NCI-H1694 (cell line): Measurements from ENCODE around the gene OR11A1.
"Not testable (repeated sequence)": the region's sequence is repeated elsewhere in the genome, so short reads cannot be mapped to it uniquely, and the experiment has no call there.

Experiments used
- DNase-seq: peaks from one replicate; lab custom pipeline; 2025; lab: John Stamatoyannopoulos, UW

The OR11A1 gene

DNA sequence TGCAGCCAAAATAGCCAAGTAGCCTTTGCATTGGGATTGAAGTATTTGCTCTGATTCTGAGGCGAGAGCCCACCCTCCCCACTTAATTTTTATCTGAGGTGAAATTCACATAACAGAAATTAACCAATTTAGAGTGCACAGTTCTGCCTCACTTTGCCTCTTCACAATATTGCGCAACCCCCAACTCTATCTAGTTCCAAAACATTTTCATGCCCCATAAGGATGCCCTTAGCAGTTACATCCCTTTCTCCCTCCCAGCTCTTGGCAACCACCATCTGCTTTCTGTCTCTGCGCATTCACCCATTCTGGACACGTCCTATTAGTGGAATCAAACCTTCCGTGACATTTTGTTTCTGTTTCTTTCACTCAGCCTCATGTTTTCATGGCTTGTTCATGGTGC is 21.9 kb upstream of the OR11A1 start:
- no peak for DNase-seq

- no peak for DNase-seq
These were observed 21.1 kb upstream of the OR11A1 start for GRCh38 chr6:29477923-29478450.

DNA sequence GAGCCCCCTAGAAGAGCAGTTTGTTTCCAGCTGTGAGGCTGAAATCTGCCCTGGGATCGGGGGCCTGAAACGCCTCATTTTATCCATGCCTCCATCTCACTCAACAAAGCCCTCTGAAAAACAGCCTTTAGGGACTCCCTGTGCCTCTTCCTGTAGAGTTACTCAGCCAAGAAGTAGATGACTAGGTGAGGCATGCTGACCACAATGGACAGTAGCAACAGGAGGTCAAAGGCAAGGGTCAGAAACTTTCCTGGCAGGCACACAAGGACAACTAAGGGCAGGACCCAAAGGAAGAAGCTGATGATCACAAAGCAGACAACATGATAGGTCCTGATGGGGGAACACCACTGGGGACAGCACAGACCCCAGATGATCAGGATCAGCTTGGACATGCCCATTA is 18.1 kb upstream of the OR11A1 start:
- no peak for DNase-seq

DNA sequence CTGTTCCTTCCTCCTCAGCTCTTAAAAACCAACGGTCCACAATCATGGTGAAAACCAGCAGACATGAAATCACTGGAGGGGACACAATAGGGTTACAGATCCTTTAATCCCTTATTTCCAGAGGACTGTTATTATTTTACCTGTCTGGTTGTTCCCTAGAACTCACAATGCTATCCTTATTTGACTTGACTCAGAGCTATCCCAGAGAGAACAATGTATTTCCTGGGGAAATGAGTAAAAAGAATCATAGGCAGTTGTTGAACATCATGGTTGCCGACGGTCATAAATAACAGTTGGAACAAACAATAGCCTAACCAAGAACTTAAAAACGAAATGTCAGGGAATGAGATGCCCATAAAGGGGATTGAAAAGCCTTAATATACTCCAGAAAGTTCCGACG is 9.4 kb upstream of the OR11A1 start:
- no peak for DNase-seq

DNA sequence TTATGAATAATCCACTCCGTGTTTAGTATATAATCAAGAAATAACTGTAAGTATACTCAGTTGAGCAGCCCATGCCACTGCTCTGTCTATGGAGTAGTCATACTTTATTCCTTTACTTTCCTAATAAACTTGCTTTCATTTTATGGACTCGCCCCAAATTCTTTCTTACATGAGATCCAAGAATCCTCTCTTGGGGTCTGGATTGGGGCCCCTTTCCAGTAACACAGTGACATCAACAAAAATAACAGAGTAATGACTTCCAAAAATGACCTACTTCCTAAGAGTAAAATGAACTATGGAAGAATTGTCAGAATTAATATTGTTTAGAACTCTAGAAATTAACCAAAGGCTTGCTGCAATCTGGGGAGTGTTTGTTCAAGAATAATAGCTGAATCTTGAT is 8.9 kb upstream of the OR11A1 start:
- no peak for DNase-seq

DNA sequence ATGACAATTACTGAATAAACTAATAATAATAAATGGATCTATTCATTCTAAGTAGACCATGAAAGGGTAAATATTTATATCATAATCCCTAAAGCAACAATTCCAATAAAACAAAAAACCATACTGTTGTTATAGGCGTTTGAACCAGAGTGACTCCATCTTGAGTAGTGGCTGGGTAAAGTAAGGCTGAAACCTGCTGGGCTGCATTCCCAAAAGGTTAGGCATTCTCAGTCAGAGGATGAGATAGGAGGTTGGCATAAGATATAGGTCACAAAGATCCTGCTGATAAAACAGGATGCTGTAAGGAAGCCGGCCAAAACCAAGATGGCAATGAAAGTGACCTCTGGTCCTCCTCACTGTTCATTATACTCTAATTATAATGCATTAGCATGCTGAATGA is 8.4 kb upstream of the OR11A1 start:
- DNase-seq = no peak

DNA sequence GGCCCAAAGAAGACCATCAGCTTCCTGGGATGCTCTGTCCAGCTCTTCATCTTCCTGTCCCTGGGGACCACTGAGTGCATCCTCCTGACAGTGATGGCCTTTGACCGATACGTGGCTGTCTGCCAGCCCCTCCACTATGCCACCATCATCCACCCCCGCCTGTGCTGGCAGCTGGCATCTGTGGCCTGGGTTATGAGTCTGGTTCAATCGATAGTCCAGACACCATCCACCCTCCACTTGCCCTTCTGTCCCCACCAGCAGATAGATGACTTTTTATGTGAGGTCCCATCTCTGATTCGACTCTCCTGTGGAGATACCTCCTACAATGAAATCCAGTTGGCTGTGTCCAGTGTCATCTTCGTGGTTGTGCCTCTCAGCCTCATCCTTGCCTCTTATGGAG is 5.2 kb upstream of the OR11A1 start:
- DNase-seq = no peak

DNA sequence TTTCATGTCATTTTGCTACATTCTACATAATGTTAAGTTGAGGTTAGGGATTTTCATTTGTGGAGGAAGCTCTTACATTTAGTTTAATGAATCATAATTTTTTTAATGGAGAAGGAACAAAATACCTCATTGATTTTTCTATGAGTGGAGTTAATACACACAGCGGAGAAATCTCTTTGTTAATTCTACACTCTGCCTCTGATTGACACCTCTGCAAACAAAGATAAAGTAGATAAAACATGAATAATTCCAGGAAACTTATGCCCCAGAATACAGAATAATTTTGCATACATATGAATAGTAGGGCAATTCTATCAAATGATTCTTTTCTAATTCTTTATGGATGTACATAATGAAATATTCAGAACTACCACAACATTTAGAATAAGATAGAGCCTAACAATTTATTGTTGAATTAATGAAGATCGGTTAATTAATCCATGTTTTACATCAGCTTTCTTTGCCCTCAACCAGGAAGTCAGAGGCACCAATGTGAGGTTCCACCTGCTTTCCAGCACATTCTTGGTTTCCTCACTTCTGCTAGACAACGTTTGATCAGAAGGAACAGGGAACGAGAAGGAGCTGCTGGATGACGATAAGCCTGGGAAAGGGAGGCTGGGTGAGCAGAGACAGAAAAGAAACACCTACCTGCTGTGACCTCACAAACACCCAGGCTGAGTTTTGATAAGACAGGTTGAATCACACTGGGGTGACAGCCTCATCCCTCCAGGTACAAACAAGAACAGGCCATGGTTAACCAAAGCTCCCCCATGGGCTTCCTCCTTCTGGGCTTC is 4.3 kb upstream of the OR11A1 start:
- no peak for DNase-seq

DNA sequence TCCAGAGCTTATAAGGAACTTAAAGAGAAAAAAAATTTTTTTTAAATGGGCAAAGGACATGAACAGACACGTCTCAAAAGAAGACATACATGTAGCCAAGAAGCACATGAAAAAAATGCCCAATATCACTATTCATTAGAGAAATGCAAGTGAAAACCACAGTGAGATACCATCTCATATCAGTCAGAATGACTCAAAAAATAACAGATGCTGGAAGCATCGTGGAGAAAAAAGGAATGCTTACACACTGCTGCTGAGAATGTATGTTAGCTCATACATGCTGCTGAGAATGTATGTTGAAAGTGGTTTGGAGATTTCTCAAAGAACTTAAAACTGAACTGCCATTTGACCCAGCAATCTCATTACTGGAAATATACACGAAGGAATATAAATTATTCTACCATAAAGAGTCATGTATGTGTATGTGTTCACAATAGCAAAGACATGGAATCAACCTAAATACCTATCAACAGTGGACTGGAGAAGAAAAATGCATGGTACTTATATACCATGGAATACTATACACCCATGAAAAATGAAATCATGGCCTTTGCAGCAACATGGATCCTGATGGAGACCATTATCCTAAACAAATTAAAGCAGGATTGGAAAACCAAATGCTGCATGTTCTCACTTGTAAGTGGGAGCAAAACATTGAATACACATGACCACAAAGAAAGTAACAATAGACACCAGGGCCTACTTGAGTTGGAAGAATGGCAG is 5.2 kb downstream of the OR11A1 start:
- DNase-seq = no peak

GRCh38 chr6:29447670-29448069 is 9.2 kb downstream of the OR11A1 start:
- DNase-seq = no peak

DNA sequence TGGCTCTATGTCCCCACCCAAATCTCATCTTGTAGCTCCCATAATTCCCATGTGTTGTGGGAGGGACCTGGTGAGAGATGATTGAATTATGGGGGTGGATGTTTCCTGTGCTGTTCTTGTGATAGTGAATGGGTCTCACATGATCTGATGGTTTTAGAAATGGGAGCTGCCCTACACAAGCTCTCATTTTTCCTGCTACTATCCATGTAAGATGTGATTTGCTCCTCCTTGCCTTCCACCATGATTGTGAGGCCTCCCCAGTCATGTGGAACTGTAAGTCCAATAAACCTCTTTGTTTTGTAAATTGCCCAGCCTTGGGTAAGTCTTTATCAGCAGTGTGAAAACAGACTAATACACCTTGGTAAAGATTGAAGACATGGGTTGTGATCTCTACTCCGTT is 12.8 kb downstream of the OR11A1 start:
- not testable (repeated sequence) for DNase-seq

DNA sequence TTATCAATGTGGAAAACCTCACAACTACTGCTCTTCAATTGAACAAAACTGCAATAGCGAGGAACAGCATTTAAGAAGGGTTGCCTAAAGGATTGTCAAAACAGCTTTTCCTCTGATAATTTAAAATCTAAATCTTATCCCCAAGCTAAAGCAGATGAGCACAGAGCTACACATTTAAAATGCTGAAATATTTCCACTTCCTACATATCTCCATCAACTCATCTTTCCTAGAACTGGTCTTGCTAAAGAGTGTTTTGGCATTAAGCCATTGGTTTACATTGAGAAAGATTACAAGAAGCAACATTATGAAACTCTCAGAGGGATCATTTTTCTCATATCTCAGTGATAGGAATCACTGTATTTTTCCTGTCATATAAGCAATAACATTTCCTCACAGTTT is 14.2 kb downstream of the OR11A1 start:
- no peak for DNase-seq

DNA sequence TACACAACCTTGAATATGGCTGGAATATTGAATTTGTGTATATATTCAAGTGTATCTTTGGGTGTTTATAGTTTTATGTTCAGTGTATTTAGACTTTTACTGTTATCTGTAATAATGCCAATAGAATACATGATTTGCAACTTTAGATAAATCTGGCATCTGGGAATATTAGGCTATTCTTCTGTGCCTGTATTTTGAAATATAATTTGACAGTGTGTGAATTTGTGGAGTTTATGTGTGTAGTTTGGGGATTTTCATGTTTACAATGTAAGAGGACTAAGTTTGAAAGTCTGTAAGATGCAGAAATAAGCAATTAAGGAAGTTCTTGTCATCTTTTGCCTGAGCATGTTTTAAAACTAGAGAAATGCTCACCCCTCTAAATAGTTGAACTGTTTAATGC is 17.9 kb downstream of the OR11A1 start, which contains the start of gene OR10C1:
Gene OR10C1 (plus strand): TSS at position 301 of the 400 bp plus-strand sequence. CDS start 710 bp downstream, outside the sequence.
- DNase-seq = no peak

- DNase-seq = not testable (repeated sequence)
These were observed 20.1 kb downstream of the OR11A1 start for GRCh38 chr6:29436730-29437129.

GRCh38 chr6:29426654-29427053 is 30.2 kb downstream of the OR11A1 start:
- no peak for DNase-seq

DNA sequence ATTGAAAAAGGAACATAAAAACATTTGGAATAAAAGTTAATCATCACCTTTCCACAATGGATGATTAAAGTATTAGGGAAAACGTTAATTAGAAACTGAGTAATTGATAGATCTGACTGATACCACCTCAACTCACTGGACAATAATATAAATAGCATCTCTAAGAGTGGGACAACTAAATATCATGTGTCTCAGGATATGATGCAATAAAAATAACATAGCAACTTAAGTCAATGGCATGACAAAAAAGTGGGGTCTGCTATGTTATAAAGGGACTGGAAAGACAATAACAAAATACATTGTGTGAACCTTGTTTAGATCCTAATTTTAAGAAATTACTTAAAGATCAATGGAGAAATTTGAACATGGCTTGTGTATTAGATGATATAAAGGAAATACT is 31.8 kb downstream of the OR11A1 start:
- DNase-seq = no peak

- DNase-seq = no peak
These were observed 32.3 kb downstream of the OR11A1 start for GRCh38 chr6:29424575-29424974.

DNA sequence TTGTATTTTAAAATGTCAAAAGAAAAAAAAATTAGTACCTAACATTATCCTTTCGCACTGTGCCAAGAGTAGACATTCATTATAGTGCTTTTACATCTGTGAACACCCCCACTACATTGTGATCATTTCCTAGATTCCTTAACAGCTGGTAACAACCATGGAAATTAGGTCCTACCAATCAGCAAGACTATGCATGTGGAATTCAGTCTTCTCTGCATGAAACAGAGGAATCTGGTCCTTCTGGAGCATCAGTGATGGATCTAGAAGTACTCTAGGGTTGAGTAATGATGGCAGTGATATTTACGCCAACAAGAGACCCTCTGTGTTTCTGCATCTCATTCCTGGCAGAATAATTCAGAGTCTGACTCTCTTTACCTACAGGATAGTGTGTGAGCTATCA is 32.7 kb downstream of the OR11A1 start:
- DNase-seq = no peak

DNA sequence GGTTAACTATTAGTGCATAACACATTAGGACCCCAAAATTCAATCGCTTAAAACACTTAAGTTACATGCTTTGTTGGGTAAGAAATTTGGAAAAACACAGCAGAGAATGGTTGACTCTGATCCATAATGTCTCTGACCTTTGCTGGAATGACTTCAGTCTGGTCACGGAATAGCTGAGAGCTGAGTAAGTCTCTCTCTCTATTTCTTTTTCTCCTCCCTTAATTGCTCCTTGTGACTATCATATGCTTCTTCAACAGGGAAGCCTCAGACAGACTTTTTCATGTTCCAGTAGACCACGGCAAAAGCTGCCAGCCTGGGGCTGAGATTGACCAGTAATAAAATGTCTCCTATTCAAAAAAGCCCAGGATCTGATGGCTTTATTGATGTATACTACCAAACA is 37.4 kb downstream of the OR11A1 start:
- no peak for DNase-seq

GRCh38 chr6:29414588-29414987 is 42.3 kb downstream of the OR11A1 start, which contains the start of gene OR12D1:
Gene OR12D1, plus strand, starts transcription at chr6:29414928.
- no peak for DNase-seq

DNA sequence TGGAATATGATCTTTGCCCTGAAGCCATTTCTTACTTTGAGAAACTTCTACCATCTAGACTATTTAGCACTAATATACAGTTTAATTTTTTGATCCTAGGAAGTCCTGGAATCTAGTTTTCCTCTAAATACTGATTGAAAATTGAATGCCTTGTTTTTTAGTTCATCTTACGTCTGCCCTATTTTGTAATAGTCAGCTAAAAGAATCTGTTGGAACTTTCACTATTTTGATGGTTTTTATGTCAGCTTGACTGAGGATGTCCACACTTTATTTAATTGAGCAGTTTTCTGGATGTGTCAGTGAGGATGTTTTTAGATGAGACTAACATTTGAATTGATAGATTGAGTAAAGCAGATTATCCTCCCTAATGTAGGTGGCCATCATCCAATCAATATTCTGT is 53.1 kb downstream of the OR11A1 start:
- DNase-seq = no peak

- no peak for DNase-seq
These were observed 57.3 kb downstream of the OR11A1 start for GRCh38 chr6:29399525-29399924.

DNA sequence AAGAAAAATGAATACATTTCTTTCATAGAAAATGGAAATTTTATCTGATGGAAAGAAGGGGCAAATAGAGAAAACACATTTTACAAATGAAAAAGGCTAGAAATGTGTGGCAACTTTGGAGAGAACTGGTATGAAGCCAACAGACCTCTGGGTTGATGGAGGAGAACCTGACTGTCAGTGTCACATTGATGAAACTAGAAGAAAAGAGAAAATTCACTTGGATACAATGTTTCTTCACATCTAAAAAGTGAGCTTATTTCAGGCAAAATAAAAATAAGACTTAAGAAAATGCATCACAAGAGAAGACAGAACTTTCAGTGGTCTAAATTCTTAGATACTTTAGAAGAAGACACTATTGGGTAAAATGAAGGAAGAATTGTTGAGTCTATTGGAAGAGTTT is 61.5 kb downstream of the OR11A1 start, which contains the start of gene OR12D2:
Gene OR12D2 (plus strand): TSS at position 301 of the 400 bp plus-strand sequence. CDS start 1,069 bp downstream, outside the sequence.
- no peak for DNase-seq
